ENCODE measurements around the gene FCMR. TPM values are rescaled to one million over a fixed set of nuclear protein-coding genes. Genes with fewer than 3 reads are reported as not detected.

Gene FCMR
- total and polyA plus RNA-seq, 10 of the 15 experiments (the other 5 are each of a cell fraction or from before 2014, with no cell fraction given) = 79.7 to 245 (median 123) TPM

DNA sequence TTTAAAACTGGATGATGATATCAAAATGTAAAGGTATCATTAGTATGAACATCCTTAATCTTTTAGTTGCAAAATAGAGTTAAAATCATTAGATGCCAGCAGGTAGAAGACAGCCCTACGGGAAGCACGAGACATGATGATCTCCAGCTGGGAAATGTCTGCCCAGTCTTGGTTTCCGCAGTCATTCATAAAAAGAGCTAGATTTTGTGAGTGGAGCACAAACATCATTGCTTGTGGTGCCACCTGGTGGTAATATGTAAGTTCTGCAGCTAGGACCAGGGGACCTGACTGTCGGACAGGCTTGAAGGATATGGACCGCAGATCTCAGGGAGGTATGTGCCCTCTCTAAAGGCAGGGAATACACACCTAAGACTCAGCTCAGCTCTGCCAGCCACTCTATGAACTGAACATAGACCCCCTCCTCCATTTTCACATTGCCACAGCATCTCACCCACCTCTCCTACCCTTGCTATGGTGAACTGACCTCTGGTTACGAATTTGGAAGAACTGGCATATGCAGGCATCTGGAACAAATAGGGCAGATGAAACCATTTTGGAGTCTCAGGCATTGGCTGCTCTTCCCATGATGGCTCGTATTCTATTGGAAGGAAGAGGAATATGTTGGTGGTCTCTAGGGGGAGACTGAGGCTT, 9.2 kb downstream of the FCMR start:
- H3K27me3 ChIP-seq (replicated peaks in 1 of 2; ENCODE audit: control insufficient read depth in 2 of 2, insufficient read depth in 2 of 2, low read length in 1 of 2) = no peaks in the 10 kb centered on the region
- ATAC-seq (peak; percentile 78), FAIRE-seq (peak; percentile 95), DNase-seq (ENCODE audit: low read depth, low spot score) (no peak)
- peaks cover 7% of the 10 kb centered on the region for H4K20me1 ChIP-seq (ENCODE audit: control insufficient read depth, insufficient read depth)
- no peak overlapping the region for H3K4me2 ChIP-seq (ENCODE audit: control insufficient read depth, insufficient read depth)
- intact Hi-C loops (cut with micrococcal nuclease; ENCODE audit: unreplicated experiment) (loop anchor here (1.0 to 10.0 kb wide), 7 partner anchors 18 to 408 kb away; partner anchors contain the start of genes DYRK3 and RASSF5), in situ Hi-C loops (cut with MboI) (loop anchor here (5.0 kb wide), 2 partner anchors 100 to 185 kb away; no protein-coding TSS in a partner anchor)
- H3K9me3 ChIP-seq (replicated peaks; ENCODE audit: control insufficient read depth, insufficient read depth, low read length) = no peaks in the 10 kb centered on the region
- peaks cover 18 to 40% of the 10 kb centered on the region in 2 experiments for H3K36me3 ChIP-seq (ENCODE audit: control insufficient read depth in 2 of 2, insufficient read depth in 2 of 2, low read length in 1 of 2)
- SMC1A ChIA-PET (ENCODE audit: uncharacterized antibody, unreplicated experiment) = interaction anchor here (0.7 to 12.6 kb wide), 47 partner anchors 9 to 368 kb away, joined by 3 to 431 read pairs (median 5); partner anchors contain the start of genes DYRK3, FCAMR, FCMR and IL20
- POLR2A ChIA-PET = interaction anchor here (0.9 to 12.2 kb wide), 6 partner anchors 10 to 177 kb away, joined by 3 to 222 read pairs (median 6); partner anchors contain the start of gene FCMR
- RAD21 ChIA-PET (ENCODE audit: unreplicated experiment) = interaction anchor here (0.7 to 12.9 kb wide), 47 partner anchors 9 to 441 kb away, joined by 3 to 371 read pairs (median 5); partner anchors contain the start of genes DYRK3, FCMR and IL20
- BruUV-seq (replicated peaks) = no TSS peak
- peaks cover 38% of the 10 kb centered on the region for H3K4me1 ChIP-seq (ENCODE audit: control insufficient read depth, insufficient read depth, low read length)
- H3K27ac ChIP-seq (ENCODE audit: control insufficient read depth, insufficient read depth) = no peak overlapping the region
- 15% methylated on average over 7 of the region's 7 CpGs for WGBS (ENCODE audit: insufficient coverage, insufficient replicate concordance, low lambda C conversion rate, missing lambda C conversion rate)
- CTCF ChIA-PET = interaction anchor here (0.6 to 12.9 kb wide), 76 partner anchors 9 to 329 kb away, joined by 3 to 643 read pairs (median 5); partner anchors contain the start of genes DYRK3, FCAMR, FCMR and IL10
- peaks cover 44% of the 10 kb centered on the region for H3K79me2 ChIP-seq (ENCODE audit: control insufficient read depth, insufficient read depth, low read length)
- no peak overlapping the region for H3K9ac ChIP-seq (ENCODE audit: control insufficient read depth, insufficient read depth, low read length)
- H3K4me3 ChIP-seq = no peak overlapping the region
- no peak overlapping the region for H2AFZ ChIP-seq (ENCODE audit: control insufficient read depth, low read depth, low read length)
- TF ChIP-seq JUNB (IDR thresholded peaks at IDR 0.05) (no peak), CBFB (IDR thresholded peaks at IDR 0.05; ENCODE audit: low read depth) (no peak), RAD51 (IDR thresholded peaks at IDR 0.05) (no peak), RB1 (IDR thresholded peaks at IDR 0.05; ENCODE audit: borderline replicate concordance) (0 out of 2 replicates have a peak, but pooled peaks have one; percentile 7), NBN (IDR thresholded peaks at IDR 0.05) (0 out of 2 replicates have a peak, but pooled peaks have one; percentile 23), BHLHE40 (IDR thresholded peaks at IDR 0.05; ENCODE audit: borderline replicate concordance in 1 of 2, low read depth in 2 of 2, low read length in 1 of 2) (peak; percentile 39 to 49; a peak in 3 of 4 replicates), FOXK2 (IDR thresholded peaks at IDR 0.05) (no peak), TCF12 (IDR thresholded peaks at IDR 0.05; ENCODE audit: low read depth, low read length) (peak; percentile 45; the same call in 1 of the 2 replicates), POLR2A (IDR thresholded peaks at IDR 0.05; ENCODE audit: low read depth, low read length) (peak; percentile 40; the same call in 1 of the 2 replicates), SMC3 (IDR thresholded peaks at IDR 0.05; ENCODE audit: borderline replicate concordance, low read length) (peak; percentile 88), HDGF (IDR thresholded peaks at IDR 0.05) (peak; percentile 82), YY1 (IDR thresholded peaks at IDR 0.05; ENCODE audit: low read depth, low read length) (0 out of 2 replicates have a peak, but pooled peaks have one; percentile 36), EED (IDR thresholded peaks at IDR 0.05; ENCODE audit: low read depth) (no peak), POU2F2 (IDR thresholded peaks at IDR 0.05; ENCODE audit: borderline replicate concordance, low read depth, low read length) (peak; percentile 70; the same call in 1 of the 3 replicates), MEF2B (IDR thresholded peaks at IDR 0.05; ENCODE audit: partially characterized antibody, poor library complexity, severe bottlenecking) (no peak), SUPT20H (IDR thresholded peaks at IDR 0.05; ENCODE audit: borderline replicate concordance, control insufficient read depth, low read depth, low read length) (no peak), HCFC1 (IDR thresholded peaks at IDR 0.05; ENCODE audit: low read length) (no peak)
- TF ChIP-seq, protein P1, sequence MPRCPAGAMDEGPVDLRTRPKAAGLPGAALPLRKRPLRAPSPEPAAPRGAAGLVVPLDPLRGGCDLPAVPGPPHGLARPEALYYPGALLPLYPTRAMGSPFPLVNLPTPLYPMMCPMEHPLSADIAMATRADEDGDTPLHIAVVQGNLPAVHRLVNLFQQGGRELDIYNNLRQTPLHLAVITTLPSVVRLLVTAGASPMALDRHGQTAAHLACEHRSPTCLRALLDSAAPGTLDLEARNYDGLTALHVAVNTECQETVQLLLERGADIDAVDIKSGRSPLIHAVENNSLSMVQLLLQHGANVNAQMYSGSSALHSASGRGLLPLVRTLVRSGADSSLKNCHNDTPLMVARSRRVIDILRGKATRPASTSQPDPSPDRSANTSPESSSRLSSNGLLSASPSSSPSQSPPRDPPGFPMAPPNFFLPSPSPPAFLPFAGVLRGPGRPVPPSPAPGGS (IDR thresholded peaks at IDR 0.05; ENCODE audit: borderline replicate concordance, insufficient read depth, low read depth, low read length, poor library complexity, severe bottlenecking) = no peak
- TF ChIP-seq, protein P2, sequence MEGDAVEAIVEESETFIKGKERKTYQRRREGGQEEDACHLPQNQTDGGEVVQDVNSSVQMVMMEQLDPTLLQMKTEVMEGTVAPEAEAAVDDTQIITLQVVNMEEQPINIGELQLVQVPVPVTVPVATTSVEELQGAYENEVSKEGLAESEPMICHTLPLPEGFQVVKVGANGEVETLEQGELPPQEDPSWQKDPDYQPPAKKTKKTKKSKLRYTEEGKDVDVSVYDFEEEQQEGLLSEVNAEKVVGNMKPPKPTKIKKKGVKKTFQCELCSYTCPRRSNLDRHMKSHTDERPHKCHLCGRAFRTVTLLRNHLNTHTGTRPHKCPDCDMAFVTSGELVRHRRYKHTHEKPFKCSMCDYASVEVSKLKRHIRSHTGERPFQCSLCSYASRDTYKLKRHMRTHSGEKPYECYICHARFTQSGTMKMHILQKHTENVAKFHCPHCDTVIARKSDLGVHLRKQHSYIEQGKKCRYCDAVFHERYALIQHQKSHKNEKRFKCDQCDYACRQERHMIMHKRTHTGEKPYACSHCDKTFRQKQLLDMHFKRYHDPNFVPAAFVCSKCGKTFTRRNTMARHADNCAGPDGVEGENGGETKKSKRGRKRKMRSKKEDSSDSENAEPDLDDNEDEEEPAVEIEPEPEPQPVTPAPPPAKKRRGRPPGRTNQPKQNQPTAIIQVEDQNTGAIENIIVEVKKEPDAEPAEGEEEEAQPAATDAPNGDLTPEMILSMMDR (IDR thresholded peaks at IDR 0.05 in 2 of 3, conservative IDR thresholded peaks at IDR 0.05 in 1 of 3; ENCODE audit: control insufficient read depth in 2 of 3, extremely low read depth in 1 of 3, insufficient read depth in 1 of 3, low read depth in 3 of 3, low read length in 3 of 3) = peak; percentile 71 to 90 (median 77); a peak in 5 of 6 replicates
- TF ChIP-seq, protein P3, sequence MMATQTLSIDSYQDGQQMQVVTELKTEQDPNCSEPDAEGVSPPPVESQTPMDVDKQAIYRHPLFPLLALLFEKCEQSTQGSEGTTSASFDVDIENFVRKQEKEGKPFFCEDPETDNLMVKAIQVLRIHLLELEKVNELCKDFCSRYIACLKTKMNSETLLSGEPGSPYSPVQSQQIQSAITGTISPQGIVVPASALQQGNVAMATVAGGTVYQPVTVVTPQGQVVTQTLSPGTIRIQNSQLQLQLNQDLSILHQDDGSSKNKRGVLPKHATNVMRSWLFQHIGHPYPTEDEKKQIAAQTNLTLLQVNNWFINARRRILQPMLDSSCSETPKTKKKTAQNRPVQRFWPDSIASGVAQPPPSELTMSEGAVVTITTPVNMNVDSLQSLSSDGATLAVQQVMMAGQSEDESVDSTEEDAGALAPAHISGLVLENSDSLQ (IDR thresholded peaks at IDR 0.05) = peak; percentile 31; the same call in 1 of the 2 replicates

Data from GM12878 (cell line).